ENCODE measurements around the gene AGBL3.
A peak's percentile ranks its signal among the peaks of the same experiment; 100 is the strongest.

The AGBL3 gene

DNA sequence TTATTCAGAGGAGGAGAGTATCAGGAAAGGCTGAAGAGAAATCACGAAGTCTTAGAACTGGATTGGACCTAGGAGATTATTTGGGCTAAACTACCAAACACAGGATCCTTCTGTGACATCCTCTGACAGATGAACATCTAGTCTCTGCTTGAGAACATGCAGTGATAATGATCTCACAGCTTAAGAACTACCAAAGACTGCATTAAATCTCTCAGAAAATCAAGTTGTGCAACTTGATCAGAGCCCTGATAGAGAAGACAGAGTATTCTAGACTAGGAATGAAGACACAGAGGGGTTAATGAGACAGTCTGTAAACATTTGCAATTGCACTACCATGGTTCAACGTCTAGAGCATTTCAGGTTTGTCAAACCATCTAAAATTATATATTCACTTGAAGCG, 37.1 kb upstream of the AGBL3 start:
- no peak for DNase-seq
- Histone ChIP-seq H3K9me2 (replicated peaks; ENCODE audit: insufficient read depth, low read length) (no peaks in the 10 kb centered on the region), H3F3A (ENCODE audit: insufficient read depth, low read length) (peaks cover under 1% of the 10 kb centered on the region; the same call in 1 of the 2 replicates), H3K9me3 (replicated peaks; ENCODE audit: insufficient read depth, low read length) (no peaks in the 10 kb centered on the region), H2AFZ (ENCODE audit: low read length) (no peak overlapping the region), H4K20me1 (ENCODE audit: insufficient read depth, low read length) (no peaks in the 10 kb centered on the region), H3K4me1 (ENCODE audit: low read length) (peaks cover 4% of the 10 kb centered on the region), H3K27me3 (replicated peaks; ENCODE audit: insufficient read depth, low read length) (no peaks in the 10 kb centered on the region), H3K27ac (ENCODE audit: low read length) (no peak overlapping the region), H3K79me2 (ENCODE audit: low read length) (no peaks in the 10 kb centered on the region), H3K4me3 (ENCODE audit: low read length) (no peak overlapping the region), H3K9ac (ENCODE audit: low read length) (no peak overlapping the region), H3K36me3 (replicated peaks; ENCODE audit: insufficient read depth, low read length) (no peaks in the 10 kb centered on the region), H3K4me2 (ENCODE audit: low read depth, low read length) (no peak overlapping the region)
- TF ChIP-seq EZH2 (optimal IDR thresholded peaks at IDR 0.05; ENCODE audit: low read depth, low read length) (no peak), EZH2phosphoT487 (IDR thresholded peaks at IDR 0.05; ENCODE audit: low read length) (no peak)

DNA sequence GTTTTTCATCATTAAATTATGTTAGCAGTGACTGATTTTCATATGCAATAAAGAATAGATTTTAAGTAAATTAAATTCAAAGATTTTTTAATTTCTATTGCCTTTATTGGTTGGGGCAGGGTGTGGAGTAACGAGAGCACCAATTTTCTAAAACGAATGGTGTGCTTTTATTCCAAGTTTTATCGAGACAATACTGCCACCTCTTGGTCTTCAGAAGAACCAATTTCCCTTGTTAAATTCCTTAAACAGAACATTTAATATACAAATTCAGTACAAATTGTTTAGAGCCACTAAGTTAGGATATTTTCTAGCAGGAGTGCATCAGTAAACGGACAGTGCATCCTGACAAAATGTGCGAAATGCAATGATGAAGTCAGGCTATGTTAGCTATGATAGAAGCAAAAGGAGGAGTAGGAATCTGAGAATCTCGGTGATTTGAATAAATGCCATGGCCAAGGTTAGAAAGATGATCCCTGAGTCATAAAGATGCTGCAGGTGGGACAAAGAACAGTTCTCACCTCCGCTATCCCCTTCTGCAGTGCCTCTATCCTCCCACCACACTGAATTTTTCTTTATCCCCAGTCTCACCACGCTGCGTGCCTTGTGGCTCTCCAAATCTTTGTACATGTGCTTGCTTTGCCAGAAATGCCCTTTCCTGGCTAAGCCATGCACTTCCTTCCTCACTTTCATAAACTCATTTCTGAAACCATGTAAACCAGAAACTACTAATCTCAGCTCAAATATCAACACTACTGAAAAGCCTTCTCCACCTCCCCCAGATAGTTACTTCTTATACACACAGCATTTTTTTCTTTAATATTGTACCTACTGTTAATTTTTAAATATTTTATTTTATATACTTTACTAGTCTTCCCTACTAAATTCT, 31.9 kb upstream of the AGBL3 start:
- peaks cover 11% of the 10 kb centered on the region for H3K4me1 ChIP-seq (ENCODE audit: low read length)
- no peaks in the 10 kb centered on the region for H4K20me1 ChIP-seq (ENCODE audit: insufficient read depth, low read length)
- peaks cover 9% of the 10 kb centered on the region for H3F3A ChIP-seq (ENCODE audit: insufficient read depth, low read length)
- TF ChIP-seq, protein P1, sequence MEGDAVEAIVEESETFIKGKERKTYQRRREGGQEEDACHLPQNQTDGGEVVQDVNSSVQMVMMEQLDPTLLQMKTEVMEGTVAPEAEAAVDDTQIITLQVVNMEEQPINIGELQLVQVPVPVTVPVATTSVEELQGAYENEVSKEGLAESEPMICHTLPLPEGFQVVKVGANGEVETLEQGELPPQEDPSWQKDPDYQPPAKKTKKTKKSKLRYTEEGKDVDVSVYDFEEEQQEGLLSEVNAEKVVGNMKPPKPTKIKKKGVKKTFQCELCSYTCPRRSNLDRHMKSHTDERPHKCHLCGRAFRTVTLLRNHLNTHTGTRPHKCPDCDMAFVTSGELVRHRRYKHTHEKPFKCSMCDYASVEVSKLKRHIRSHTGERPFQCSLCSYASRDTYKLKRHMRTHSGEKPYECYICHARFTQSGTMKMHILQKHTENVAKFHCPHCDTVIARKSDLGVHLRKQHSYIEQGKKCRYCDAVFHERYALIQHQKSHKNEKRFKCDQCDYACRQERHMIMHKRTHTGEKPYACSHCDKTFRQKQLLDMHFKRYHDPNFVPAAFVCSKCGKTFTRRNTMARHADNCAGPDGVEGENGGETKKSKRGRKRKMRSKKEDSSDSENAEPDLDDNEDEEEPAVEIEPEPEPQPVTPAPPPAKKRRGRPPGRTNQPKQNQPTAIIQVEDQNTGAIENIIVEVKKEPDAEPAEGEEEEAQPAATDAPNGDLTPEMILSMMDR (IDR thresholded peaks at IDR 0.05; ENCODE audit: low read length): peak; percentile 83
- TF ChIP-seq EZH2phosphoT487 (IDR thresholded peaks at IDR 0.05; ENCODE audit: low read length): no peak
- no peaks in the 10 kb centered on the region for H3K9me3 ChIP-seq (replicated peaks; ENCODE audit: insufficient read depth, low read length)
- no peaks in the 10 kb centered on the region for H3K27me3 ChIP-seq (replicated peaks; ENCODE audit: insufficient read depth, low read length)
- H3K9me2 ChIP-seq (replicated peaks; ENCODE audit: insufficient read depth, low read length): no peaks in the 10 kb centered on the region
- H2AFZ ChIP-seq (ENCODE audit: low read length): peak overlapping the region; percentile 61
- H3K4me3 ChIP-seq (ENCODE audit: low read length): peak overlapping the region; percentile 58
- DNase-seq: peak; percentile 82
- H3K27ac ChIP-seq (ENCODE audit: low read length): peak overlapping the region; percentile 60; the same call in 1 of the 2 replicates
- H3K4me2 ChIP-seq (ENCODE audit: low read depth, low read length): peak overlapping the region; percentile 90
- peak overlapping the region; percentile 38 for H3K9ac ChIP-seq (ENCODE audit: low read length)
- H3K79me2 ChIP-seq (ENCODE audit: low read length): no peaks in the 10 kb centered on the region
- H3K36me3 ChIP-seq (replicated peaks; ENCODE audit: insufficient read depth, low read length): no peaks in the 10 kb centered on the region

DNA sequence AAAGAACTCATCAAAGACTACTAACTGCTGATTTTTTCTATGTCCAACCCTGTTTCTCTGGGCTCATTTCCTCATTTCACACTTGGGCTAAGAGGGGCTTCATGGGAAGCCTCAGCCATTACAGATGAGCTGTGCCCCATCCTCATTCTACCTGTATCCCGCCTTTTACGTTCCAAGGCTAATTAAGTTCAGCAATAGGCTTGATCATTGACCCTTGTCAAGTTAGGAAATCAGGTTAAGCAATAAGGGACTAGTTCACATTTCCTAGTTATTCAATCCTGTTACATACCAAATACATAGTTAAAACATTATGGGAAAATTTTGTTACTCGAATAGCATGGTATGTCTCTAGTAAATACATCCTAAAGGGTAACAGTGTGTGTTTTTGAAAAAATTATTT, 29.3 kb upstream of the AGBL3 start:
- Histone ChIP-seq H3K9ac (ENCODE audit: low read length) (no peak overlapping the region), H4K20me1 (ENCODE audit: insufficient read depth, low read length) (no peaks in the 10 kb centered on the region), H3K27me3 (replicated peaks; ENCODE audit: insufficient read depth, low read length) (no peaks in the 10 kb centered on the region), H3K79me2 (ENCODE audit: low read length) (no peaks in the 10 kb centered on the region), H3K9me2 (replicated peaks; ENCODE audit: insufficient read depth, low read length) (no peaks in the 10 kb centered on the region), H3K4me1 (ENCODE audit: low read length) (peaks cover 11% of the 10 kb centered on the region), H3K36me3 (replicated peaks; ENCODE audit: insufficient read depth, low read length) (no peaks in the 10 kb centered on the region), H3K4me3 (ENCODE audit: low read length) (no peak overlapping the region), H2AFZ (ENCODE audit: low read length) (no peak overlapping the region), H3K9me3 (replicated peaks; ENCODE audit: insufficient read depth, low read length) (no peaks in the 10 kb centered on the region), H3K4me2 (ENCODE audit: low read depth, low read length) (no peak overlapping the region), H3K27ac (ENCODE audit: low read length) (no peak overlapping the region), H3F3A (ENCODE audit: insufficient read depth, low read length) (peaks cover 9% of the 10 kb centered on the region)
- TF ChIP-seq EZH2 (optimal IDR thresholded peaks at IDR 0.05; ENCODE audit: low read depth, low read length): no peak
- no peak for TF ChIP-seq EZH2phosphoT487 (IDR thresholded peaks at IDR 0.05; ENCODE audit: low read length)
- TF ChIP-seq, protein P1 (IDR thresholded peaks at IDR 0.05; ENCODE audit: low read length): no peak
- DNase-seq: no peak

DNA sequence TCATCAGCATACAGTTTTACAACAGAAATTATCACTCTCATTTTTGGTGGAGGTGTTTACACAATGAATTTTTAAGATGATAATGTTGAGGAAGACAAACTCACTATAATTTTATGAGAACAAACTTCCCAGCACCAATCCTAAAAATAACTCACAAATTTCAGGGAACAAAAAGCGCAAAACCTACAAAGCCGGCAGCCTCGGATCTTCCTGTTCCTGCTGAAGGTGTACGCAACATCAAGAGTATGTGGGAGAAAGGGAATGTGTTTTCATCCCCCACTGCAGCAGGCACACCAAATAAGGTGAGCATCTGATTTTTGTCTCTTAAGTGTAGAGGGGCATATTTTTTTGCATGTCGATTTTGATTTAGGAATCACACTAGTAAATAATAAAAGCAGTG, 26.5 kb upstream of the AGBL3 start:
- H3K79me2 ChIP-seq (ENCODE audit: low read length): no peaks in the 10 kb centered on the region
- no peaks in the 10 kb centered on the region for H3K9me2 ChIP-seq (replicated peaks; ENCODE audit: insufficient read depth, low read length)
- no peak overlapping the region for H3K4me3 ChIP-seq (ENCODE audit: low read length)
- no peaks in the 10 kb centered on the region for H3K36me3 ChIP-seq (replicated peaks; ENCODE audit: insufficient read depth, low read length)
- no peaks in the 10 kb centered on the region for H3K9me3 ChIP-seq (replicated peaks; ENCODE audit: insufficient read depth, low read length)
- peaks cover 7% of the 10 kb centered on the region; the same call in 1 of the 2 replicates for H3K4me1 ChIP-seq (ENCODE audit: low read length)
- H3F3A ChIP-seq (ENCODE audit: insufficient read depth, low read length): 0 out of 2 replicates have a peak, but pooled peaks cover 2% of the 10 kb centered on the region
- H3K27ac ChIP-seq (ENCODE audit: low read length): no peak overlapping the region
- TF ChIP-seq, protein P1 (IDR thresholded peaks at IDR 0.05; ENCODE audit: low read length): no peak
- TF ChIP-seq EZH2 (optimal IDR thresholded peaks at IDR 0.05; ENCODE audit: low read depth, low read length): no peak
- no peak for TF ChIP-seq EZH2phosphoT487 (IDR thresholded peaks at IDR 0.05; ENCODE audit: low read length)
- H3K27me3 ChIP-seq (replicated peaks; ENCODE audit: insufficient read depth, low read length): no peaks in the 10 kb centered on the region
- no peak overlapping the region for H3K4me2 ChIP-seq (ENCODE audit: low read depth, low read length)
- no peak overlapping the region for H2AFZ ChIP-seq (ENCODE audit: low read length)
- H3K9ac ChIP-seq (ENCODE audit: low read length): no peak overlapping the region
- DNase-seq: no peak
- H4K20me1 ChIP-seq (ENCODE audit: insufficient read depth, low read length): no peaks in the 10 kb centered on the region

Data from MM.1S (cell line).